GM19395 (cell line): Measurements from ENCODE around the gene CELF5.
"Not testable (repeated sequence)": the region's sequence is repeated elsewhere in the genome, so short reads cannot be mapped to it uniquely, and the experiment has no call there.

Experiments used
- ATAC-seq: cut with Tn5 transposase; IDR thresholded peaks from one replicate; pipeline ENCODE4 v1.9.1; 2021; ENCODE audit warnings: mild to moderate bottlenecking, moderate library complexity; ENCODE audit not compliant: unreplicated experiment

The CELF5 gene

GRCh38 chr19:3206216-3206953 is 18.1 kb upstream of the CELF5 start:
- no peak for ATAC-seq

- no peak for ATAC-seq
Measured at GRCh38 chr19:3207461-3208242, 16.8 kb upstream of the CELF5 start.

DNA sequence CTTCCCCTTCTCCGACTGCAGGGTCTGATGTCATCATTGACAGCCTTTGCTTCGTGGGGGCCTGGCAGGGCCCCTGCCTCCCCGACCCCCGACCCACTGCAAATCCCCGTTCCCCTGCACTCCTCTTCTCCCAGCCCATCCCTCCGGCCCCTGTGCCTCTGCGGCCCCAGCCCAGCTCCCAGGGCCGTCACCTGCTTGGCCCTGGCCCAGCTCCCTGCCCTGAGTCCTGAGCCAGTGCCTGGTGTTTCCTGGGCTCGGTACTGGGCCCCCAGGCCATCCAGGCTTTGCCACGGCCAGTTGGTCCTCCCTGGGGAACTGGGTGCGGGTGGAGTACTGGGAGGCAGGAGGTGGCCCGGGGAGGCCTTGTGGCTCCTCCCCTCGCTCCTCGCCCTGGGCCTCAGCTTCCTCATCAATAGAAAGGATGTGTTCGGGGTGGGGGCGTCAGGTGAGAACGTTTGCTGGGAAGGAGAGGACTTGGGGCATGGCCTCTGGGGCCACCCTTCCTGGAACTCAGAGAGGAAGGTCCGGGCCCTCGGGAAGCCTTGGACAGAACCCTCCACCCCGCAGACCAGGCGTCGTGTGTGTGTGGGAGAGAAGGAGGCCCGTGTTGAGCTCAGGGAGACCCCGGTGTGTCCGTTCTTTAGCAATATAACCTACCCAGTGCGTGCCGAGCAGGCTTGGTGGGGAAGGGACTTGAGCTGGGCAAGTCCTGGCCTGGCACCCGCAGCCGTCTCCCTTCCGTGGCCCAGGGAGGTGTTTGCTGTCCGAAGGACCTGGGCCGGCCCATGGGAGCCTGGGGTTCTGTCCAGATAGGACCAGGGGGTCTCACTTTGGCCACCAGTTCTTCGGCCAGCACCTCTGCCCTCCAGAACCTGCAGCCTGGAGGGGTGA is 15.9 kb upstream of the CELF5 start:
- ATAC-seq: no peak

GRCh38 chr19:3210347-3211017 is 14.0 kb upstream of the CELF5 start:
- ATAC-seq: no peak

DNA sequence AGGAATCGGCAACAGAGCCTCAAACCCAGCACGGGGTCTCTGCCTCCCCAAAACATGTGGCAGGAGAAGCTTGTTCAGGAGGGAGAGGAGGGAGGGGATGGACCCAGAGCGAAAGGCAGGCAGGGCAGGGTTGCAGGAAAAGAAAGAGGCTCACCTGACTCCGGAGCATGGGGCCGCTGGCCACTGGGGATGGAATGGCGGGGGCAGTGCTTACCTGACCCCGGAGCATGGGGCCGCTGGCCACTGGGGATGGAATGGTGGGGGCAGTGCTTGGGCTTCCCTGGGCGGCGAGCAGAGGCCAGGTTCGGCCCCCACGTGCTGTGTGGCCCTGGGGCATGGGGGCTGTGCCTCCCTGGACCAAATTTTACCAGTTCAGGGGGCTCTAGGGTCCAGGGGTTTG is 13.3 kb upstream of the CELF5 start:
- no peak for ATAC-seq

- ATAC-seq: no peak
Measured at GRCh38 chr19:3213159-3213558, 11.3 kb upstream of the CELF5 start.

- no peak for ATAC-seq
Measured at GRCh38 chr19:3216874-3217273, 7.6 kb upstream of the CELF5 start.

DNA sequence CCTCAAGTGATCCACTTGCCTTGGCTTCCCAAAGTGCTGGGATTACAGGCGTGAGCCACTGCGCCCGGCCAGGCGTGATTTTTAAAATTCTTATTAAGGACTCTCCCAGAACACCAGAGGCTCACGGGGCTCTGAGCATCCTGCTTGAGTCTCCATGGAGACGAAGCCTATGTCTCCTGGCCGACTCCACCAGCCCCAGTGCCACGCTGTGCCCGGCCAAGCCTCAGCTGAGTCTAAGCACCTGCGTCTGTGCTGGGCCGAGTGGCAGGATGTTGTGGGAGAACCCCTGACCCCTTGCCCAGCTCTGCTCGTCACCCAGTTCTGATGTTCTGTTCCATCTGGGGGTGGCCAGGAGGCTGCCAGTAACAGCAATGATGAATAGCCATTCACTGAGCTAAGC is 3.9 kb upstream of the CELF5 start:
- no peak for ATAC-seq

GRCh38 chr19:3221576-3221975 is 2.9 kb upstream of the CELF5 start:
- ATAC-seq: not testable (repeated sequence)

GRCh38 chr19:3222709-3223108 is 1.8 kb upstream of the CELF5 start:
- ATAC-seq: no peak

- no peak for ATAC-seq
Measured at GRCh38 chr19:3225169-3225485, 666 bp downstream of the CELF5 start.

DNA sequence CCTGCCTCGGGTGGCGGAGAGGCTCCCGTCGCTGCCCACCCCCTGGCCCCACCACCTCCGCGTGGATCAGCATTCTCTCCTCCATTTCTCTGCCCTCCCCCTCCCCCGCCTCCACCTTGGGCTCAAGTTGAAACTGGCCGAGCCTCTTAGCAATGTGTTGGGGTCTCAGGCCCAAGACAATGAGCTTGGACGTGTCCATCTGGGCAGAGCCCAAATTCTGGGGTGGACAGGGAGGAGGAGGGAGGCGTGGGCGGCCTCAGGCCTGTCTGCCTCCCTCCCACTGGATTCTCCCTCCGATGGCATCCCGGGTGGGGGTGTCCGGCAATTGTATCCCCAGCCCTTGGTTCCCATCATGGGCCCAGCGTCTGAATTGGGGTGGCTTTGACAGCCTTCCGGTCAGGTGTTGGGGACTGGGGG is 1.2 kb downstream of the CELF5 start:
- ATAC-seq: no peak

GRCh38 chr19:3227054-3227626 is 2.7 kb downstream of the CELF5 start:
- ATAC-seq: no peak

GRCh38 chr19:3229346-3229743 is 4.9 kb downstream of the CELF5 start:
- ATAC-seq: no peak

DNA sequence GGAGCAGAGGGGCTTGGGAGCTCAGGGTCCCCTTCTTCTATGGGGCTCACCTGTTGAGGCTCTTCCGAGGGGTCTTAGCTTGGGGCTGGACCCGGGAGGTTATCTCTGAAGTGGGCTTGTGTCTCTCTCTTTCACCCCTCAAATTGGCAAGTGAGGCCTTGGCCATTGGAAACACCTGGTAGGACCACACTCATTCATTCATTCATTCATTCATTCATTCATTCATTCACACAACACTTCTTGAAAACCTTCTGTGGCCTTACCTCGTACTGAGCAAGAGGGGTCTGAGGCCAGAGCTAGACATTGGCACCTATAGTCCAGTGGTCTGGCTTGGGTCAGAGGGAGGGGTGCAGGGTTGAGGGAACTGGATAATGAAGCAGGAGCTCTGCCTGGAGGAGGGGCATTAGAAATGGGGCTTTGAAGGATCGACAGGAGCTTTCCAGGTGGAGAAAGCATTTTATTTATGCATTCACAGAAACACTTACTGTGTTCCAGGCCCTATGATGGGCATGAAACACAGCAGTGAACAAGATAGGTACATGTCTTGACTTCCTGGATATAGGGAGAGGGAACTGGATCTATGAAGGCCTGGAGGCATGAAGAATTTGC is 5.5 kb downstream of the CELF5 start:
- no peak for ATAC-seq

DNA sequence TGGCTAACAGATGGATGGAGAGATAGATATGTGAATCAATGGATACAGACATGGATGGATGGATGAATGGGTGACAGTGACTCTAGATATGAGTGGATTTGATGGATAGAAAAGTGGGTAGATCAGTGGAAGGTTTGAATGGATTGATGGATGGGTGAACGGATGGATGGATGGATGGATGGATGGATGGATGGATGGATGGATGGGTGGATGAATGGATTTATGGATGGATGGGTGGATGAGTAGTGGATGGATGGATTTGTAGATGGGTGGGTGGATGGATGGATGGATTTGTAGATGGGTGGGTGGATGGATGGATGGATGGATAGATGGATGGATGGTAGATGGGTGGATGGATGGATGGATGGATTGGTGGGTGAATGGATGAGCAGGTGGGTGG is 6.8 kb downstream of the CELF5 start:
- ATAC-seq: no peak

GRCh38 chr19:3233116-3233515 is 8.7 kb downstream of the CELF5 start:
- no peak for ATAC-seq

DNA sequence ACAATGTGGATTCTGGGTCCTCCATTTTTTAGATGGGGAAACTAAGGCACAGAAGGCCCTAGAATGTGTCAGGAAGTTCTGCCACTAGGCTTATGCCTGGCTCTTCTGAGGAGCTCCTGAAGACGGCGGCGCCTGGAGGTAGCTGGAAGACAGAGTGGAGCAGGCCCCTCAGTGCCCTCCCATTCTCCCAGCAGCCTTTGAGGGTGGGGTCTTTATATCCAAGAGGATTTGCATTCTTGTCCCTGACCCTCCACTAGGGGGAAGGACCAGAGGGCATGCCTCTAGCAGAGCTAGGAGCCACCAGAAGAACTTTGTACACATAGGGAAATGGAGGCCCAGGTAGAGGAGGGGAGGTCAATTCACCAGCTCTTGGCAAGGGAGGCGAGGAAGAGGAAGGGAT is 9.4 kb downstream of the CELF5 start:
- ATAC-seq: no peak

DNA sequence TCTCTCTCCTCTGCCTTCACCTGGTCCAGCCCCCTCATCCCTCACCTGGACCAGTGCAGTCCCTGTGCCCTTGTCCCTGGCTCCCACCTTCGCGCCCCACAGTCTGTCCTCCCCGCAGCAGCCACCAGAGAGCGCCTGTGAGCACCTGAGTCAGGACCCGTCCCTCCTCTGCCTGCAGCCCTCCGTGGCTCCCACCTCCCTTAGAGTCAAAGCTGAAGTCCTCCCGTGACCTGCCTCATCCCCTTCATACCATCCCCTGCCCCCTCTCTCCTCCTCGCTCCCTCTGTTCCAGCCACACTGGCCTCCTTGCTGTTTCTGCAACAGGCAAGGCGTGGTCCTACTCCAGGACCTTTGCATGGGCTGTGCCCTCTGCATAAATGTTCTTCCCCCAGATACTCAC is 10.3 kb downstream of the CELF5 start:
- no peak for ATAC-seq

GRCh38 chr19:3235604-3236003 is 11.1 kb downstream of the CELF5 start:
- not testable (repeated sequence) for ATAC-seq
